22Rv1 (cell line): Measurements from ENCODE around the gene ANKRD55.

Experiments
- H3K27ac ChIP-seq: fragments of 450-650 bp; 2 replicates; pipeline ENCODE4 v1.5.1; 2017
- CTCF ChIP-seq: fragments of 450-650 bp; IDR thresholded peaks from 2 replicates; pipeline ENCODE4 v1.5.1; 2017; ENCODE audit warnings: mild to moderate bottlenecking
- ZFX ChIP-seq: fragments of 450-650 bp; IDR thresholded peaks from 2 replicates; pipeline ENCODE4 v1.6.1; 2017; ENCODE audit warnings: antibody characterized with exemption, borderline replicate concordance

ANKRD55 gene

GRCh38 chr5:56095579-56096102 is 137.5 kb downstream of the ANKRD55 start:
- TF ChIP-seq ZFX (no peak), CTCF (no peak)
- no peak overlapping the region for H3K27ac ChIP-seq

- TF ChIP-seq CTCF (no peak), ZFX (no peak)
Observed at GRCh38 chr5:56094579-56095361, 138.4 kb downstream of the ANKRD55 start.

GRCh38 chr5:56093970-56094369 is 139.2 kb downstream of the ANKRD55 start:
- TF ChIP-seq CTCF (no peak), ZFX (no peak)
- no peak overlapping the region for H3K27ac ChIP-seq

More at GRCh38 chr5:56094579-56095361, 138.4 kb downstream of the ANKRD55 start:
- no peak overlapping the region for H3K27ac ChIP-seq

DNA sequence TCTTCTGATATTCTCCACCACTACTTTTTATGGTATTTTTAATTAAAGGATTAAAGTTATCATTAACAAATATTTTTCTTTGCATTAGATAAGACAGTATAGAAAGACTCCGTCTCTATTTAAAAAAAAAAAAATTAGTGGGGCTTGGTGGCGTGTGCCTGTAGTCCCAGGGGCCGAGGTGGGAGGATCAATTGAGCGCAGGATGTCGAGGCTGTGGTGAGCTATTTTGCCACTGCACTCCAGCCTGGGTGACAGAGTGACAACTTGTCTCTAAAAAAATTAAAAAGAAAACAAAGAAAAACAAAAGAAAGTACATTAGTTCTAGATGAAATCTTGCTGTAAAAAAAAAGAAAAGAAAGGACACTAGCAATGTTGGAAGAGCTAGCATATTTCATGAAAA is 141.0 kb downstream of the ANKRD55 start:
- no peak for TF ChIP-seq ZFX
- no peak for TF ChIP-seq CTCF
- no peak overlapping the region for H3K27ac ChIP-seq

- TF ChIP-seq CTCF (no peak), ZFX (no peak)
- H3K27ac ChIP-seq, result no peak overlapping the region
Observed at GRCh38 chr5:56091664-56092063, 141.5 kb downstream of the ANKRD55 start.

- TF ChIP-seq CTCF (no peak), ZFX (no peak)
- no peak overlapping the region for H3K27ac ChIP-seq
Observed at GRCh38 chr5:56090793-56091460, 142.2 kb downstream of the ANKRD55 start.
